Spleen (tissue), 7 donors: ENCODE data around the gene FOXP1.

ENCODE experiments used
- POLR2A ChIP-seq, 3 donors: fragments of 450-650 bp; IDR thresholded peaks; one replicate each; pipeline ENCODE4 v1.5.1; 2017; ENCODE audit warnings: antibody characterized with exemption in 3 of 3, mild to moderate bottlenecking in 1 of 3
- POLR2AphosphoS5 ChIP-seq, 3 donors: sonication (generic); formaldehyde crosslinking; IDR thresholded peaks; one replicate each; pipeline ENCODE4 v1.5.1; 2017; ENCODE audit warnings: antibody characterized with exemption in 3 of 3
- TF ChIP-seq, protein P1 (sequence below), 11 experiments: fragments of 200-600 bp in 7 of 11; fragments of 450-650 bp in 4 of 11; sonication (generic) in 4 of 11; IDR thresholded peaks in 8 of 11; conservative IDR thresholded peaks in 3 of 11; 1 replicate in 7 of 11; 2 replicates in 4 of 11; pipeline versions ENCODE4 v1.4.0 to v1.8.0; 2016 to 2021; ENCODE audit warnings: antibody characterized with exemption in 11 of 11, inconsistent platforms in 4 of 11, mild to moderate bottlenecking in 1 of 11
- donor health status: DM: no; HTN: no; CAD: no; lungs with moderate emphysema.
- donor health status: DM: no; HTN: no; CAD: no.
- donor health status: DM: no; HTN: no; CAD: no.

GRCh38 chr3:71006810-71007785 lies 576.4 kb downstream of the FOXP1 start:
- TF ChIP-seq, protein P1, sequence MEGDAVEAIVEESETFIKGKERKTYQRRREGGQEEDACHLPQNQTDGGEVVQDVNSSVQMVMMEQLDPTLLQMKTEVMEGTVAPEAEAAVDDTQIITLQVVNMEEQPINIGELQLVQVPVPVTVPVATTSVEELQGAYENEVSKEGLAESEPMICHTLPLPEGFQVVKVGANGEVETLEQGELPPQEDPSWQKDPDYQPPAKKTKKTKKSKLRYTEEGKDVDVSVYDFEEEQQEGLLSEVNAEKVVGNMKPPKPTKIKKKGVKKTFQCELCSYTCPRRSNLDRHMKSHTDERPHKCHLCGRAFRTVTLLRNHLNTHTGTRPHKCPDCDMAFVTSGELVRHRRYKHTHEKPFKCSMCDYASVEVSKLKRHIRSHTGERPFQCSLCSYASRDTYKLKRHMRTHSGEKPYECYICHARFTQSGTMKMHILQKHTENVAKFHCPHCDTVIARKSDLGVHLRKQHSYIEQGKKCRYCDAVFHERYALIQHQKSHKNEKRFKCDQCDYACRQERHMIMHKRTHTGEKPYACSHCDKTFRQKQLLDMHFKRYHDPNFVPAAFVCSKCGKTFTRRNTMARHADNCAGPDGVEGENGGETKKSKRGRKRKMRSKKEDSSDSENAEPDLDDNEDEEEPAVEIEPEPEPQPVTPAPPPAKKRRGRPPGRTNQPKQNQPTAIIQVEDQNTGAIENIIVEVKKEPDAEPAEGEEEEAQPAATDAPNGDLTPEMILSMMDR (IDR thresholded peaks at IDR 0.05 in 8 of 11, conservative IDR thresholded peaks at IDR 0.05 in 3 of 11), result peak in 9 of 11 experiments; percentile 11 to 57 (median 41)
- TF ChIP-seq POLR2AphosphoS5 (IDR thresholded peaks at IDR 0.05) (no peak), POLR2A (IDR thresholded peaks at IDR 0.05) (no peak)
